ENCODE measurements around the gene EFCAB6.

EFCAB6 gene

DNA sequence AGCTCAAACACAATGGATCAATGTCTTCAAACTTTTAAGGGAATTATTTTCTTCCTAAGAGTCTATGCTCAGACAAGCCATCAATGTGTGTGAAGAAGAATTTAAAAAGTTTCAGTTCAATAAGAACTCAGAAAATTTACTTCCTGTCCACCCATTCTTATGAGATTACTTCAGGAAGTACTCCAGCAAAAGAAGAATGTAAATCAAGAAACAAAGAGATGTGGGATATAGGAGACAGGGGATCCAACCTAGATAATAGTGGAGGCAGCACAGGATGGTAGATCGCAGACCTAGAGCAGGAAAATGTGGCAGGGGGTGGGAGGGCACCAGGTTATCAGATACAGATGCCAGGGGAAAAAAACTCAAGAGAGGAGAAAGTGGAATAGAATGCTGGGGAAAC, 229.7 kb downstream of the EFCAB6 start:
- DNase-seq (ENCODE audit: low read depth, low spot score) = no peak

DNA sequence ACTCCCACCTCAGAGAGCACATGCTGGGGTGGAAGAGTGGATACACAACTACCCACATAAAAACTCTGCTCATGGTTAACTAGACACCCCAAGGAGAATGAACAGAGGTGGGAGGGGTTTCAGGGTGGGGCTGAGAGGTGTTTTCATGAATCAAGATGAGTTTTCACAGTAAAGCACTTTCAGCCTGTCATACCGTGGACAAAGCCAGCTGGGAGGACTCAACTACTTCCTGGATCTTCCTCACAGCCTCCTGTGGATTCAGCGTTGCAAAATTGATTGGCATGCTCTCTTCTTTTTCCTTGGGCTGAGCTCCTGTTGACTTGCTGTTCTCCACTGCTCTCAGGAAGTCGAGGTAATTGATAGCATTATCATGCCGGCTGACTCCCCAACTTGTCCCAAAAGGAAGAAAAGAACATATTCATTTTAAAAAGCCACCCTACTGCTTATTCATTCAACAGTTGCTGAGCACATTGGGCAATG, 231.8 kb downstream of the EFCAB6 start:
- no peak for DNase-seq (ENCODE audit: low read depth, low spot score)

DNA sequence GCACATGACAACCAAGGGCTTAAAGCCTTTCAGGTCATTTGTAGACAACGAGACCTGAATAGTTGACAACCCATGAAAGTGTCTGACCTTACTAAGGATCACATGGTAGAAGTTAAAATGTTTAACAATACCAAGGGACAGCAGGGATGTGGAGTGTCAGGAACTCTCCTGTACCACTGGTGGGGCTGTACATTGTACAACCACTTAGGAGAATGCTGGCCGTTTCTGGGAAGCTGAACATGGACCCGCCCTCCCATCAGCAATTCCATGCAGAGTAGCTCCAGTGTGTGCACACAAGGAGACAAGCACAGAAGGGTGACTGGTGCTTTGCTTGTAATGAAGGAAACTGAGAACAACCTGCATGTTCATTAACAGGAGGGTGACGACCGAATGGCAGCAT, 237.4 kb downstream of the EFCAB6 start:
- no peak for DNase-seq (ENCODE audit: low read depth, low spot score)

DNA sequence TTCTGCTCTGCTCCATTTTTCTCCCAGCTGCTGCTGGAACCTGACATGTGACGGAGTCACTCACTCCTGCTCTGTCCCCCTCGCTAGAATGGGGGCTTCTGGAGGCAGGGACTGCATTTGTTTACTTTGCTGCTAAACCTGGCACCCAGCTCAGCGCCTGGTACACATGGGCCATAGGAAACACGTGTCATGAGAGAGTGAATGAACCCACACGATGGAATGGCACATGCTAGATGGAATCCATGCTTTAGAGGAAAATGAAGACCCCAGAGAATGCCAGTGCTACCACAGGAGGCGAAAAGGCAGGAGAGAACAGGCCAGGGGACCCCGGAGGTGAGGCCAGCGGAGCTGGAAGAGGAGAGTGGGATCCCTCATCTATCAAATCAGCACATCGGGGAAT, 239.4 kb downstream of the EFCAB6 start:
- no peak for DNase-seq (ENCODE audit: low read depth, low spot score)

DNA sequence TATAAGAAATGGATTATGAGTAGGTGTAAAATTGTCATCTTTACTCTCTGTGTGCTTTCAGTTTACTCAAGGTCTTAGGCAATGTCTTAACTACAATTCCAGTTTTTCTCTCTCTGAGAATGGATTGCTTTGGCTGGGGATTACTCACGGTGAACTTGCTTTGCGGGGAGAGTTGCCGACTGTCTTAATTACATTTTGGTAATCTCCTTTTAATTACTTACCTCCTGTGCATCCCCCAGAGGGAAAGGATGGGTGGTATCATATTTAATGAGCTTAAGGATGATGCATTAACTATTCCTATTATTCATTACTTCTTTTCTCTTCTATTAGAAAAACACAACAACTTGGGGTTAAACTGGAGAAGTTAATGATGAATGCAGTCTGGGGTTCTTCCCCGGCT, 240.9 kb downstream of the EFCAB6 start:
- DNase-seq (ENCODE audit: low read depth, low spot score) = no peak

DNA sequence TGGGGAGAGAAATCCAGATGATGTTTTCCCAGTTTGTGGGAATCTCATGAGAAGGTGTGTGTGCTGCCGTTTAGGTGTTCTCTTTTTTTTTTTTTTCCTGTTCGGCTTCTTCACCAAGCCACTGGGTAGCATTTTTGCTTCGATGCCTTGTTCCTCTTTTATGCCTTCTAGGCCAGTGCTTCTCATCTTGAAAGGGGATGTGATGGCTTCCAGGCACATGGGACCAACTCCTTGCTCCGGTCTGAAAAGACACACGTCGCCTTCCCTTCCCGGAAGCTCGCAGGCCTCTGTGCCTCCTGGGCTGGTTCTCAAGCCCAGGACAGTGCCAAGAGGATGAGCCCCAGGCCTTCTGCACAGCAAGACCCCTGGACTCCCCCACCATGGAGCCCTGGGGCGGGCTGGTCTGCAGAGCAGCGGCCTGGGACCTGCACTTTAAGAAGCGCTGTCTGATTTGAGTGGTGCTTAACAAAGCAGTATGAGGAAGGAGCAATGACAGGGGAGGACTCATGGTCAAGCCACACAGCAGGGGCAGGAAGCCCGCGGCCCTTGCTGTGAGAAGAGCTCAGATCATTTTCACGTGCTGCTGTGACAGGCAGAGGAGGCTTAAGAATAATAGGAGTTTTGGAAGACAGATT, 241.5 kb downstream of the EFCAB6 start:
- no peak for DNase-seq (ENCODE audit: low read depth, low spot score)

DNA sequence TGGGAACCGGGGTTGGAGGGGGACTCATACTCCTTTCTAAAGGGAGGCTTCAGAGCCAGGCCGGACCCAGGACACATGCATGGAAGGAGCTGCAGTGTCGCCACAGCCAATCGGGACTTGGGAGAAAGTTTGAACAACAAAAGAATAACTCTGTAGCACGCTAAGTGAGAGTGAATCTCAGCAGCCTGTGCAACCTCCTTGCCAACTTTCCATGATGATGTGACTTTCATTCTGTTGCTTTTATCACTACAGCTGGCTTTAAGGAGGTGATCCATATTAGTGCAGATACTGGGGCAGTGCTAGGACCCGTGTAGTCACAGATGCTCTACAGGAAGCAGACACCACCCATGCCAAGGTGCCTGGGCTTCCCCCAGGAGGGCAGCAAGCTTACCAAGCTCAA, 243.0 kb downstream of the EFCAB6 start:
- DNase-seq (ENCODE audit: low read depth, low spot score) = no peak

DNA sequence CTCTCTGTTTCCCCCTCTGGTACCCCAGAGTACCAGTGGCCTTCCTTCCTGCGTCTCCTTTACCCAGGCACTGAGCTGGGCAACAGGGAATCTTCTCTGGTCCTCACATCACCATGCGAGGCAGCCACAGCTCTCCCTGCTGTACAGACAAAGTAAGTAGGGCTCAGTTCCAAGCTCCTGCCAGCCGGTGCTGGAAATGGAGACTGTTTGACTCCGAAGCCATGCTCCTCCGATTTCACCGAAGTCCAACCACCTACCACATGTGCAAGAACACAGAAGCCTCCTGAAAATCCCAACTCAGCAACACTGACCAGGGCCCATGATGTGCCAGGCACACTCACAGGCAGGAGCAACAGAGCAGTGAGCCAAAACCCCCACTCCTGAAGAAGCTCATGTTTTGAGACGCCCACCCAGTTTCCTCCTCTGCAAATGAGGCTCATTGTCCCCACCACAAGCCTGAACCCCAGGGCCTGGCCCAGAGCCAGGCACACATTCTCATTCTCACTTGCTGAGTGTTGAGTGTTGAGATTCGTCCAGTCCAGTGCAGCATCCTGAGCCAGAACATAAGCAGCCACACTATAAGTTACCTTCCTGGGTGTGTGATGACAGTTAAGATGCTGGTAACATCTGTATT, 244.3 kb downstream of the EFCAB6 start:
- DNase-seq (ENCODE audit: low read depth, low spot score) = no peak

DNA sequence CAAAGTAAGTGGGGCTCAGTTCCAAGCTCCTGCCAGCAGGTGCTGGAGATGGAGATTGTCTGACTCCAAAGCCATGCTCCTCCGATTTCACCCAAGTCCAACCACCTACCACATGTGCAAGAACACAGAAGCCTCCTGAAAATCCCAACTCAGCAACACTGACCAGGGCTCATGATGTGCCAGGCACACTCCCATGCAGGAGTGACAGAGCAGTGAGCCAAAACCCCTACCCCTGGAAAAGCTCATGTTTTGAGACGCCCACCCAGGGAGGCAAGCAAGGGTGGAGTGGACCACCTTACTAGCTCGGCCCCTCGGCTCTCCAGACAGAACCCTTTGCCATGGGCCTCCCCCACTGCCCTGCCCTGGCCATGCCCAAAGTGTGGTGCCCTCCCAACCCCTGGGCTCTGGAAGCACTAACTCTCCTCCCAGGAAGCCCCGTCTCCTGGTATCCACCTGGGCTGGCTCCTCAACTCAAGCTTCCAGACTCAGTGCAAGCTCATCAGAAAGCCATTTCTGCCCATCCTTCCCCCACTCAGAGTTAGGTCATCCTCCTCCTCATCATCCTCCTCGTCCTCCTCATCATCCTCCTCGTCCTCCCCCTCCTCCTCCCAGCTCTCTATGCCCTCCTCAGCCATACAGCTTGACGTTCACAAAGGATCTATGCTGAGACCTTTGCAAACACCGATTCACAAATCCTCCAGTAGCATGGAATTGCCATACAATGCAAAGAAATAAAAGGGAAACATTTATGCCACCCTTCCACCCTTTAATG, 245.4 kb downstream of the EFCAB6 start:
- no peak for DNase-seq (ENCODE audit: low read depth, low spot score)

DNA sequence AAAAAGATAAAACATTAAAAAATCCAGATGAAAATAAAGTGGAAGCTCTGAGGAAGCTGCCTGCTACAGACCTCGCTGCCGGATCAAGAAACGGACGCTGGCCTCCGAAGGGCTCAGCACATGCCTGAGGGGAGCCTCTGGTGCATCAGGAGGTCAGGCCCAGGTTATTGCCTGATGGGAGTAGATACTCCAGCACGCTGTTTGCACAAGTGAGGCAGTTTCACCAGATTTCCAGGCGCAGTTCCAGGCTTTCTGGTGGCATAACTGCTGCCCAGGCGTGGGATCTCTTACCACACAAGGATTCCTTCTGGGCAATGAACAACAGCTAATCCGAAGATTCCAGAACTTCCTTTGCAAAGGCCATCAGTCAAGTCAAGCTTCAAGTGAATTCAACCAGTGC, 246.1 kb downstream of the EFCAB6 start:
- no peak for DNase-seq (ENCODE audit: low read depth, low spot score)

DNA sequence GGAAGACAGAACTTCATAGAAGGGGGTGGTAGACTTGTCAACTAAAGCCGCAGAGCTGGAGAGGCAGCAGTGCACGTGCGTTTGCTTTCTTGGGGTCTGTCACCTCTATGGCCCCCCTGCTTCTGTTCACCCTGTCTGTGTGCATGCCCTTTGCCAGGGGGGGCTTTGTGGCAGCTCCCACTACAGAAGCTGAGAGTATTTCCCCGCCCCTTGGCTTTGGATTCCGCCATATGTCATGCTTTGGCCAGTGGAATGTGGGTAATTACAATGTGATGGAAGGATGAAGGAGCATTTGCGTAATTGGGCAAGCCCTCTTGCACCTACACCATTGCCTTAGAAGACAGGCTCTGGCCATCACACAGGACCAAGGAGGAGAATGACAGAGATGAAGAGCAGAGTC, 247.2 kb downstream of the EFCAB6 start:
- no peak for DNase-seq (ENCODE audit: low read depth, low spot score)

DNA sequence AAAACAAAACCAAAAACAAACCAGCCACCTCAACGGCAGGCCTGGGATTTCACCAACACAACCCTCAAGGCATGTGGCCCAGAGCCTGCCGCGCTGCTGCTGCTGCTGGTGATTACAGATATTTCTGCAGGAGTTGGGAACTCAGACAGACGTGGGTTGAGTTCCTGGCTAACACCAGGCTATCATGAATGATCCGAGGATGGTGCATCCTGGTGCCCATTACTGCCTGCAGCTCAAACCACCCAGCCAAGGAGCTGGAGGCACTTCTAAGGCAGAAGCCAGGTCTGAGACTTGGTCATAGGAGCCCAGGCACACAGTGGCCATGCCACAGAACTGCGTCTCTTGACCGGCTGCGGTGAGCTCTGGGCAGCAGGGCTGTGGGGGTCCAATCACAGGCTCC, 248.5 kb downstream of the EFCAB6 start:
- DNase-seq (ENCODE audit: low read depth, low spot score) = no peak

DNA sequence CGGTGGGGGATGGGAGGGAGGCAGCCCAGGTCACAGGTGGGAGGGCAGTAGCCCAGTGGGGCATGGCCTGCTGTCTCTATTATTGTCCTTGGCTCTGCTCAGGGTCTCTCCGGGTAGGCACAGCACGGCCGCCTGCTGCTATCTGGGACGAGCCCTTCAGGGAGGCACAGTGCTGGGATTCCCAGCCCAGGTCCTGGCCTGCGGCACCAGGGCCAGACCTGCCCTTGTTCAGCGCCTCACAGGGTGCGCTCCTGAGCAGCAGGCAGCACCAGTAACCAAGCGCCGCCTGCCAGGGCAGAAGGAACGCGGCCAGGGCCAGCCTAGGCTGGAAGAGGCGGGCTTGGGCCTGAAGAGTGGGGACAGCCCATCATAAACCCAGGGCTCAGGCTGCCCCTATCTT, 249.3 kb downstream of the EFCAB6 start:
- no peak for DNase-seq (ENCODE audit: low read depth, low spot score)

DNA sequence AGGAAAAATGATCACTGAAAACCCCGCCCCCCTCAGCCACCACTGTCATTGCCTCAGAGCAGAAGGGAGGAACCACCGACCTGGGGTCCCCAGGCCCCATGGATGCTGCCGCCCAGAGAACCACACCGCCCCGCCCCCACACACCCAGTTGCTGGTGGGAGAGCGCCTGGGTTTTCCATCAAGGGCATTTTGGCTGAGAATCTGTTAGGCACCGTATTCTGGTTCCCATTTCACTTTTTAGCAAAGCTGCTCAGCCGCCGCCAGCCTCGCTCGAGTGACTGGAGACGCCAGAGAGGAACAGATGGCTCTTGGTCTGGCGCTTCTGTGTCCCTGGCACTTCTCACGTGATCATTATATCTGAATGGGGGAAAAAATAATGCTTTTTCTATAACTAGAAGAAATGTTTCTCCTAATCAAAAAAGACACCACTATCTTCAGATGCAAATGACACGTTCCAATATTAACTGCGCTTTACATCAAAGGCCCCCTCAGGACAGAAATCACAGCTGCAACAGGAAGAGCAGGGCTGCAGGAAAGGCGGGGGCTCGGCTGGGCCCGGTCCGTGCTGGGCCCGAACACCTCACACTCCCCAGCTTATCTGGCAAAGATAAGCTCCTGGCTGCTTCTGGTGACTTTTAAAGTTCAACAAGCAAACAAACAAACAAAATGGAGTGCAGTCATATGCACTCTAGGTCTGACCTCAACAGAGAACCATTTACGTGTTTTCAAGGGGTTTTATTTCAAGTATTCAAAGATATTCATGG, 250.5 kb downstream of the EFCAB6 start:
- no peak for DNase-seq (ENCODE audit: low read depth, low spot score)

DNA sequence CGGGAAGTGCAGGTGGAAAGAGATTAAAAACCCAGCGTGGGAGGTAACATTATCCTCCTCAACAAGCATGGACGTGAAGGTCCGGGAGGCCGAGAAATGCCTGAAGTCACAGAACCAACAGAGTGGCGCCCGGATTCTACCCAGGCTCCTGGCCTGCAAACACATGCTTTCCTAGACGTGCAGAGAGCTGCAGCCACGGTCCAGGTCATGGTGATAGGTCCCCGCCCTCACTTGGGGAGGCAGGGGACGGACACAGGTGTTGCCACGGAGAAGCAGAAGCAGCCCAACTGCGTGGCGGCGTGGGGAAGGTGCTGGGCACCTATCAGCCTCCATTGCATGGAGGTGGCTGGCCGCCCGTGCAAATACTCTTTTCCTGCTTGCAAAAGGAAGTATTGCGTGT, 251.5 kb downstream of the EFCAB6 start:
- DNase-seq (ENCODE audit: low read depth, low spot score) = no peak

DNA sequence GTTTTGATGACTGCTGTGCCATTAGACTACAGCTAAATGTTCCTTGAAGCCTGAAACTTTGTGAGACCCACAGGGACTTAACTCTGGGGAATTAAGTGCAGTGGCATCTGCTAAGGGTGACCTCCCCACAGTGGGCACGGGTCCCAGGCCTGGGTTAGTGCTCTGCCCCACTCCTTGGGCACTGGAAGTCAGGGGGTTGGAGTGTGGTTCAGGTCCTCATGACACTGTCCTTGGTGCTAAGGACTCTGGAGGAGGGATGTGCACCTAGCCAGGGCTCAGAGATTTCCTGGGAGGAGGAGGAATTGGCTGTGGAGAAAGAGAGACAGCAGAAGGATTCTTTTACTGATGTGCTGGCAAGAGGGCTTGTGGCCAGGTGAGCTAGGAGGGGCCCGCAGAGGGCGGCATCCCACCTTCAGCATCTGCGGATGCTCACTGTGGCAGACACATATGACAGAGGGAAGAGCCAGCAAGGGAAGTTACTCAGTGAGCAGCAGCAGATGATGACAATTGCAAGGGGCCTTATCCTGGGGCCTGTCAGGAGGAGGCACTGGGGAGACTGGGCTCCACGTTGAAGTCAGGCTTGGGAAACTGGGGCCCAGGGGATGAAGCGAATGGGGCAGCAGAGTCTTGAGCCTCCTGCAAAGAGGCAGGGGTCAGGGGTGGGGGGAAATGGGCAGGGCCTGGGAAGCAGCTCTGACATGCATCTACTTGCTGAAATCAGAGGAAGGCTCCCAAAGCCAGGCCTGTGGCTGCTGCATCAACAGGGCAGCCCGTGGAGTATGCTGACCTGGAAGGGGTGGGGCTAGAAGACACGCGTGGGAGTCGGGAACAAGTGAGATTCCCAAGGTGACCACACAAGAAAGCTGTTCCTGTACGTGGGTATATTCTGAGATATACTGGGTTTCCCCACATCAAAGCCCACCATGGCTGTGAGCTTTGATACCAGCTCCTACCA, 256.3 kb downstream of the EFCAB6 start:
- no peak for DNase-seq (ENCODE audit: low read depth, low spot score)

DNA sequence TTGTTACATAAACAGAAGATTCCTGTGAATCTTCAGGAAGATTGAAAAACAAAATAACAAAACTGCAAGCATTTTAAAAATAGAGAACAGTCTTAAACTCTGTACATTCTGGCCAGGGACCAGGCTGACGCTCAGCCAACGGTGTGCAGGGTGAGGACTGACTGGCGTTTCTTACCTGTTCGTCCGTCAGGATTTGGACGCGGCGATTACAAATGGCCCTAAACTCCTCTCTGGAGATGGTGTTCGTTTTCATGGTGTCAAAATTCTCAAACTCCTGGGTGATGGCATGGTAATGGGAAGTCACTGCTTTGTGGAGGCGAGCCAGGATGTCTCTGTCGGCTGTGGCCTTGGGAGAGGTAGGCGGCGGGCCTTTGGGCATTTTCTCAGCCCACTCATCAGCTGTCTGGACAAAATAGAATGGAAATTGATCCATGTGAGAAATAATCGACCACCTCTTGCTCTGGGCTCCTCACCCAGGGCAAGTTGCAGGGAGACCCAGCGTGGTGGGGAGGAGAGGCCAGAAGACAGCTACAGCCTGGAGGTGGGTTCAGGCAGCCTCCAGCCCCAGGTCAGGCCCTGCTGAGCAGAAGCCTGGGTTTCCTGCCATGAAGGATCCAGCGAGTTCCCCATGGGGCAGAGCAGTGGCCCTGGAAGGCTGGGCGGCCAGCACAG, 257.3 kb downstream of the EFCAB6 start:
- DNase-seq (ENCODE audit: low read depth, low spot score) = no peak

DNA sequence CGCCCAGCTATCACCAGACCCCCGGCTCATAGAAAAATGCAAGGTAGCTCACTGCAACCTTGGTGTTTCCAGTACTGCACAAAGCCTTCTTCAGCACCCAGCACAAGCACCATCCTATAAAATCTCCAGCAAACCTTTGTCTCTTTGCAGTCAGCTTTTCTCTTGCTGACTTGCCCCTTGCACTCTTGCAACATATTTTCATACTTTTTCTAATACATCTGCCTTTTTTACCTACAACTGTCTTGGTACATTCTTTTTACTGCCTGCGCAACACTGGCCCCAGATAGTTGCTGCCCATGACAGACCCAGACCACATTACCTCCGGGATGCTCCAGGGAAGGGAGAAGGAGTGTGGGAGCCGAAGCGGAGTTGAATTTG, 257.9 kb downstream of the EFCAB6 start:
- DNase-seq (ENCODE audit: low read depth, low spot score) = no peak

DNA sequence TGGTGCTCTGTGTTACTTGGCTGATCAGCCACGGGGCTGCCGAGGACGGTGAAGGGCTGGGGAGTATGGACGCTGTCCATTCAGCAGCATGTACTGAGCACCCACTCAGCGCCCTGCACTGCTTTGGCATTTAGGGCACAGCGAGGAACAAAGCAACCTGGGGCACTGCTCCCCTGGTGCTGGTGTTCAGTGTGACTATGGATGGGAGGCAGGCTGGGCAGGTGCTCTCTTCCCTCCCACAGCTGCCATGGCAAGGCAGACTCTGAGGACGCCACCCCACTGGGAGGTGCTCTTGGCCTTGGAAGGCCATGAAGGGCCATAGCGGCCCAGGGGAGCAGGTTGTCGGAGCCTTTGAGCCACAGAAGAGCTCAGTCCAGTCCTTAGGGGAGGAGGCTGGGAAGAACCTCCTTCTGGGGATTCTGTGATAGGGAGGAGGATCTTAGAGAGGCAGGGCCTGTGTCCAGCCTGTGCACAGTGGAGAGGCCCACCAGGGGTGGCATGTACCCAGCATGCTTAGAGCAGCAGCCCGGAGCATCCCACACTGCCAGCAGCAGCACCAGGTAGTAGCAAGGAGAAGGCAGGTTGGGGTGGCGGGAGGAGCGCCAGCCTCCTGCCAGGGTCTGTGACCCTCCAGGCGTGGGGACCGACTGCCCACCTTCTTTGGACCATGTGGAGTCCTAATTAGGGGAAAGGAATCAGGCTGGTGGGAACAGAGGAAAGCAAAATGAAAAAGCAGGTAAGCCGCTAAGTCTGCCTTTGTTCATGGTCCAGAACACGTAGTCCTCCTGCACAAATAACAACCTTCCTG, 258.4 kb downstream of the EFCAB6 start:
- DNase-seq (ENCODE audit: low read depth, low spot score) = no peak

DNA sequence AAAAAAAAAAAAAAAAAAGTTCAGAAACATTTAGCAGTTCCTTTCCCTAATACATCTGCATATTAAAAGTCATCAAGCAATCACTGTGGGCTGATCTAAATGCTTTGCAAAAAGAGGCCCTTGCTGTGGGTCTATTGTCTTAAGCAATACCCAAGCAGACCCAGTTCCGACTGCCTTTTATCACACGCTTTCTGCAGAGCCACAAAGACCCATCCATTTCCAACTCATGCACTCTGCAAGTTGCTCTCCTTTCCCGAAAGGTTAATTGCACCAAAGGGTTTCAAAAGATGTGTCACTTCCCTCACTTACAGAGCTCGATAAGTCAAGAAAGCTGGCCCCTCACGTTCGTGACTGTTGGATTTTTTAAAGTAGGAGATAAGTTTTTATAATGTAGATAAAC, 261.4 kb downstream of the EFCAB6 start:
- DNase-seq (ENCODE audit: low read depth, low spot score) = no peak

All from activated naive CD8-positive, alpha-beta T cell treated with anti-CD3 and anti-CD28 coated beads, Interleukin-2, amount 50 U/mL, for 16 hours (primary cell).